ENCODE results near the gene ZNF641. TPM values are rescaled to one million over a fixed set of nuclear protein-coding genes. Genes with fewer than 3 reads are reported as not detected.

The ZNF641 gene
- total and polyA plus RNA-seq, 2 of the 13 experiments (the other 11 are each of a cell fraction or from before 2014, with no cell fraction given) = 4.4 to 6.6 TPM

- intact Hi-C loops (cut with micrococcal nuclease; ENCODE audit: unreplicated experiment) = no loop called here
Measured at GRCh38 chr12:48388460-48388859, 37.7 kb upstream of the ZNF641 start.

More at GRCh38 chr12:48388460-48388859, 37.7 kb upstream of the ZNF641 start:
- no peak for TF ChIP-seq ZFY (CRISPR knock-in tag; IDR thresholded peaks at IDR 0.05)
- TF ChIP-seq ZNF549 (CRISPR knock-in tag; IDR thresholded peaks at IDR 0.05) = no peak
- no peak for TF ChIP-seq ZNF644 (CRISPR knock-in tag; IDR thresholded peaks at IDR 0.05; ENCODE audit: low read depth)
- TF ChIP-seq ZNF605 (CRISPR knock-in tag; IDR thresholded peaks at IDR 0.05) = no peak
- TF ChIP-seq ZBTB2 (CRISPR knock-in tag; IDR thresholded peaks at IDR 0.05; ENCODE audit: low read depth) = no peak
- TF ChIP-seq ATF6 (CRISPR knock-in tag; conservative IDR thresholded peaks at IDR 0.05) = no peak
- TF ChIP-seq THYN1 (CRISPR knock-in tag; IDR thresholded peaks at IDR 0.05; ENCODE audit: borderline replicate concordance, low read depth) = no peak
- DNase-seq (ENCODE audit: low spot score) = no peak
- Histone ChIP-seq H3K4me1 (ENCODE audit: insufficient read depth, low read length) (no peaks in the 10 kb centered on the region), H3K79me2 (ENCODE audit: insufficient read depth, low read length) (no peaks in the 10 kb centered on the region), H3K9ac (ENCODE audit: insufficient read depth, low read depth, low read length) (no peak overlapping the region), H2AFZ (ENCODE audit: low read length) (no peak overlapping the region), H3K36me3 (replicated peaks in 1 of 2; ENCODE audit: control insufficient read depth in 1 of 2, insufficient read depth in 2 of 2, low read length in 2 of 2) (no peaks in the 10 kb centered on the region), H3K27me3 (ENCODE audit: control insufficient read depth in 1 of 2, insufficient read depth in 2 of 2, low read length in 2 of 2) (0 out of 5 replicates have a peak, but pooled peaks cover 0 to 7% of the 10 kb centered on the region in 2 experiments), H3K4me3 (replicated peaks in 1 of 3; ENCODE audit: insufficient read depth in 1 of 3, low read depth in 2 of 3, low read length in 3 of 3) (no peak overlapping the region), H3K27ac (ENCODE audit: extremely low read length, insufficient read depth, low read length) (no peak overlapping the region), H3K4me2 (ENCODE audit: low read depth, low read length) (no peak overlapping the region), H4K20me1 (ENCODE audit: insufficient read depth, low read length) (no peaks in the 10 kb centered on the region), H3K9me3 (ENCODE audit: low read length) (no peaks in the 10 kb centered on the region)
- ChIA-PET CTCF (ENCODE audit: low intra/inter-chr PET ratio, low total read pairs) (no interaction called here), POLR2A (no interaction called here)
- no peak for FAIRE-seq
- no peak for ATAC-seq
- WGBS (ENCODE audit: low lambda C conversion rate) = 41% methylated on average over 1 of the region's 1 CpG
- in situ Hi-C loops (cut with HindIII; ENCODE audit: extremely low pct_ligation_motif_present, low pct_unique_long_range_greater_than_20kb) = no loop called here
- BruUV-seq (replicated peaks) = no TSS peak

Data from HepG2 (cell line).